Fibroblast of lung (primary cell): ENCODE data around the gene TRPM5.

Experiments used
- EZH2 ChIP-seq: IDR thresholded peaks from 2 replicates; pipeline ENCODE4 v1.5.1; 2012; ENCODE audit warnings: low read length, control low read depth, mild to moderate bottlenecking; ENCODE audit errors: missing control alignments
- TF ChIP-seq, protein P1 (sequence below), 2 donors: IDR thresholded peaks in 1 of 2; conservative IDR thresholded peaks in 1 of 2; 1 replicate in 1 of 2; 2 replicates in 1 of 2; pipeline ENCODE4 v1.5.1; 2011 to 2012; ENCODE audit warnings: low read length in 2 of 2, control low read depth in 1 of 2, inconsistent platforms in 1 of 2, low read depth in 1 of 2, mild to moderate bottlenecking in 1 of 2

DNA sequence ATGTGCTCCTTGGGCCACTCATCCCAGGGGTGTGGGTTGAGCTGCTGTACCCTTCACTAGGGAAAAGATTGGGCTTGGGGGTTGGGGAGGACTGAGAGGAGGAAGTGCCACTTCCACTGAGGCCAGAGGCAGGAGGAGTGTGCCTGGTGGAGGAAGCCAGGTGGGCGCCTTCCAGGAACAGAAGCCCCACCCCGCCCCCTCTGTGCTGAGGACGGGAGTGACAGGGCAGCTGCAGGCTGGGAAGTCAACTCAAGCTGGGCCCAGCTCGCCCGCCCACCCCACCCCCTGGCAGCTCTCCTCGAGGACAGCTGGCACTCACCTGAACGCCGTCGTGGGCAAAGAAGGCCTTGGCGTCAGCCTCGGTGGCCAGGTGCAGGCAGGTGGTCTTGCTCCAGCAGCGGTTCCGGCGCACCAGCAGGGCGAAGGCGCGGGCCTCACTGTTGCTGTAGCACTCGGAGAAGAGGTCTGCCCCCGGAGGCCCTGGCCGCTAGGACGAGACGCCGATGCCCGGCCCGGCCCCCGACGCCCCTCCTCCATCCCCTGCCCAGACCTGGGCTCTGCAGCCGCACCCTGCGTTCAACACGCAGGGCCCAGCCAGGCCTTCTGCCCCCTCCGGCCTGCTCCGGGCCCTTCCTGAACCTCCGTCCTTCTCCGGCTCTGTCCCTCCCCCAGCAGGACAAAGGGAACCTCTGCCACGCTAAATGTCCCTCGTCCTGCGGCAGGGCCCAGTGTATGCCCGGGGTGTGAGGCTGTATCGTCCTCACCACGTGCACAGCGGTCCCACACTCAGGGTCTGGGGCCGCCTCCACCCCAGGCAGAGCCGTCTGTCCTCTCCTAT is 30.4 kb downstream of the TRPM5 start:
- TF ChIP-seq, protein P1, sequence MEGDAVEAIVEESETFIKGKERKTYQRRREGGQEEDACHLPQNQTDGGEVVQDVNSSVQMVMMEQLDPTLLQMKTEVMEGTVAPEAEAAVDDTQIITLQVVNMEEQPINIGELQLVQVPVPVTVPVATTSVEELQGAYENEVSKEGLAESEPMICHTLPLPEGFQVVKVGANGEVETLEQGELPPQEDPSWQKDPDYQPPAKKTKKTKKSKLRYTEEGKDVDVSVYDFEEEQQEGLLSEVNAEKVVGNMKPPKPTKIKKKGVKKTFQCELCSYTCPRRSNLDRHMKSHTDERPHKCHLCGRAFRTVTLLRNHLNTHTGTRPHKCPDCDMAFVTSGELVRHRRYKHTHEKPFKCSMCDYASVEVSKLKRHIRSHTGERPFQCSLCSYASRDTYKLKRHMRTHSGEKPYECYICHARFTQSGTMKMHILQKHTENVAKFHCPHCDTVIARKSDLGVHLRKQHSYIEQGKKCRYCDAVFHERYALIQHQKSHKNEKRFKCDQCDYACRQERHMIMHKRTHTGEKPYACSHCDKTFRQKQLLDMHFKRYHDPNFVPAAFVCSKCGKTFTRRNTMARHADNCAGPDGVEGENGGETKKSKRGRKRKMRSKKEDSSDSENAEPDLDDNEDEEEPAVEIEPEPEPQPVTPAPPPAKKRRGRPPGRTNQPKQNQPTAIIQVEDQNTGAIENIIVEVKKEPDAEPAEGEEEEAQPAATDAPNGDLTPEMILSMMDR (conservative IDR thresholded peaks at IDR 0.05 in 1 of 2, IDR thresholded peaks at IDR 0.05 in 1 of 2; ENCODE audit: low read depth in 1 of 2, low read length in 2 of 2) = no peak
- no peak for TF ChIP-seq EZH2
